ENCODE data around the gene PPP2R5C.

DNA sequence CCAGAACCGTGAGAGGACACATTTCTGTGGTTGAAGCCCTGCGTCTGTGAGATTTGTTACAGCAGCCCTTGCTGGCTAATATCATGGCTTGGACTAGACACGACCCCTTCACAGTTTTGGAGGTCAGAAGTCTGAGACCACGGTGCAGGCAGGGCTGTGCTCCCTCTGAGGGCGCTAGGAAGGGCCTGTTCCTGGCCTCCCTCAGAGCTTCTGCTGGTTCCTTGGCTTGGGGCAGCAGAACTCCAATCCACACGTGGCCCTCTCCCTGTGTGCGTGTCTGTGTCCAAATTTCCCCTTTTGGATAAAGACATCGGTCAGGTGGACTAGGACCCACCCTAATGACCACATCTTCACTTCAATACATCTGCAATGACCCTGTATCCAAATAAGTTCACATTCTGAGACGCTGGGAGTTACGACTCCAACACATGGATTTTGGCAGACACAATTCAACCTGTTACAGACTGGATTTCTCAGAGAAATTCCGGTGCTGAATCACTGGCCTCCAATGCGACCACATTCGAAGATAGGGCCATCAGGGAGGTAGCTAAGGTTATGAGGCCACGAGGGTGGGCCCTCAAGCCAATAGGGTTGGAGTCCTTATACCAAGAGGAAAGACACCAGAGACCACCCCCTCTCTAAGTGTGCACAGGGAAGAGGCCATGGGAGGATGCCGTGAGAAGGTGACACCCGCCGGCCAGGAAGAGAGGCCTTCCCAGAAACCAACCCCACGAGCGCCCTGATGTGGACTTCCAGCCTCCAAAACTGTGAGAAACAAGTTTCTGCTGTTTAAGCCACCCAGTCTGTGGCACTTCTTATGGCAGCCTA, 43.6 kb upstream of the PPP2R5C start:
- TF ChIP-seq EZH2 (IDR thresholded peaks at IDR 0.05) (no peak), POLR2AphosphoS5 (IDR thresholded peaks at IDR 0.05; ENCODE audit: borderline replicate concordance, low read depth, low read length) (no peak)

All from SK-N-MC (cell line).